AG04449 (cell line): ENCODE data around the gene FFAR4.

Experiments
- CTCF ChIA-PET: fragments of 350-600 bp; formaldehyde crosslinking; extraction: SDS; loops from one replicate; lab custom pipeline; 2021; ENCODE audit warnings: antibody characterized with exemption; lab: Yijun Ruan, JAX
- POLR2A ChIA-PET: fragments of 400-600, 350-600 bp; formaldehyde crosslinking; extraction: SDS; loops from one replicate; lab custom pipeline; 2020; ENCODE audit warnings: antibody characterized with exemption, inconsistent platforms; lab: Yijun Ruan, JAX
- DNase-seq: peaks from one replicate; pipeline ENCODE4 v3.0.0-alpha.2; 2010; ENCODE audit warnings: low read depth, low spot score
- H3K4me3 ChIP-seq: 2 replicates; pipeline ENCODE4 v1.5.1; 2011; ENCODE audit warnings: low read depth, mild to moderate bottlenecking, control low read depth, low read length
- TF ChIP-seq, protein P1 (sequence below): IDR thresholded peaks from one replicate; pipeline ENCODE4 v1.5.1; 2011; ENCODE audit warnings: mild to moderate bottlenecking, moderate library complexity, low read length, control low read depth, inconsistent platforms; ENCODE audit not compliant: insufficient read depth; ENCODE audit errors: missing control alignments

FFAR4 gene

DNA sequence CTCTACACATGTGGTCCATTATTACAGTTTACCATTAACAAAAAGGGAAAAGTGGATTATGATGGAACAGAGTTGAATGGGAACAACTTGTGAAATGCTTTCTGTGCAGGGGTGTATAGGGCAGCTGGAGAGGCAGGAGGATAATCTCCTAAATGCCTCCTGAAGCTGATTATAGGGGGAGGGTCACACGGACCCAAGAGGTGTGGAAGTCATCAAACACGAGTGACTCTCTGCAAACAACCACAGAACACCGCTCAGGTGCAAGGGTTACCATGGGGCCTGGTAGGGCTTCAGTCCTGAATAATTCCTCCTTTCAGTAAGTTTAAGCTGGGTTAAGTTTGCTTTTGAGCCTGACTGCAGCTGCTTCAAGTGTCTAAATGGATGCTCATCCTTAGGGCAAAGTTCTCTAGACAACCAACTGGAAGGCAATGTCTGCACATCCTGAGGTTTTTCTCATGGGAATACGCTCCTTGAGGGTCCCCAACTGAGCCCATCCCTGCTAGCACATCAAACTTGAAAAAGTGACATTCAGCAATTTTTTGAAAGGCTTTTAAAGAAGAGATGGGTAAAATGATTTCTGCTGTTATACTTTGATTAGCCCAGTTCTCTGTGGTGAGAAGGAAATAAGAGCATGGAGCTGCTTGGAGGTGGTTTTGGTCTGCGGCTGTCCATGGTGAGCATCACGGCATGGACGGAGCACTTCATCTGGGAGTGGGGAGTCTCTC lies 47.8 kb downstream of the FFAR4 start:
- ChIA-PET CTCF (no interaction called here), POLR2A (no interaction called here)
- TF ChIP-seq, protein P1, sequence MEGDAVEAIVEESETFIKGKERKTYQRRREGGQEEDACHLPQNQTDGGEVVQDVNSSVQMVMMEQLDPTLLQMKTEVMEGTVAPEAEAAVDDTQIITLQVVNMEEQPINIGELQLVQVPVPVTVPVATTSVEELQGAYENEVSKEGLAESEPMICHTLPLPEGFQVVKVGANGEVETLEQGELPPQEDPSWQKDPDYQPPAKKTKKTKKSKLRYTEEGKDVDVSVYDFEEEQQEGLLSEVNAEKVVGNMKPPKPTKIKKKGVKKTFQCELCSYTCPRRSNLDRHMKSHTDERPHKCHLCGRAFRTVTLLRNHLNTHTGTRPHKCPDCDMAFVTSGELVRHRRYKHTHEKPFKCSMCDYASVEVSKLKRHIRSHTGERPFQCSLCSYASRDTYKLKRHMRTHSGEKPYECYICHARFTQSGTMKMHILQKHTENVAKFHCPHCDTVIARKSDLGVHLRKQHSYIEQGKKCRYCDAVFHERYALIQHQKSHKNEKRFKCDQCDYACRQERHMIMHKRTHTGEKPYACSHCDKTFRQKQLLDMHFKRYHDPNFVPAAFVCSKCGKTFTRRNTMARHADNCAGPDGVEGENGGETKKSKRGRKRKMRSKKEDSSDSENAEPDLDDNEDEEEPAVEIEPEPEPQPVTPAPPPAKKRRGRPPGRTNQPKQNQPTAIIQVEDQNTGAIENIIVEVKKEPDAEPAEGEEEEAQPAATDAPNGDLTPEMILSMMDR, result no peak
- DNase-seq, result no peak
- H3K4me3 ChIP-seq, result no peak overlapping the region

DNA sequence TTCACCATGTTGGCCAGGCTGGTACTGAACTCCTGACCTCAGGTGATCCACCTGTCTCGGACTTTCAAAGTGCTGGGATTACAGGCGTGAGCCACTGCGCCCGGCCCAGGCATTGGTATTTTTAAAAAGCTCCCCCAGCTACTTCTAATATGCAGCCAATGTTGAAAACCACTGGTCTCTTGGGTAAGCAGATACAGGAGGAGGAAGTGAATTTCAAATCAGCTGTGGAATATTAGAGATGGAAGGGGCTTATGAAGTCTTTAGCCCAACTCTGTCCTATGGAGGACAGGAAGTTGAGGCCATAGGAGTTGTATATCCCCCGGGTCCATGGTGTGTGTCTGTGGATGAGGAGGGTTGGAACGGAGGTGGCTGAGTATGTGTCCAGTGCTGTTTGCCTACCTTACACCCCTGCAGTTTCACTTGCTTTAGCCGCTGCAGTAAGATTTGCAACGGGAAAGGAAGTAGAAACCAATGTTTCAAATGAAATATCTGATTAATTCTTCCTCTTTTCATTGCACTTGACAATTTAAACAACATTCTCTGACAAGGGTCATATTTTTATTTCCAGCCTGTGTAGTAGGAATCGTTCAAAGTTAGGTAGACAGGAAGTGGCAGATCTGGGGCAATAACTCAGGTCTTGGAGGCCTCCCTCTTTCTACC lies 49.2 kb downstream of the FFAR4 start:
- TF ChIP-seq, protein P1, result no peak
- POLR2A ChIA-PET, result no interaction called here
- H3K4me3 ChIP-seq, result no peak overlapping the region
- no peak for DNase-seq
- CTCF ChIA-PET, result interaction anchor here (0.6 to 0.8 kb wide), 2 partner anchors 61 to 1030 kb away, joined by 3 read pairs; no protein-coding TSS in a partner anchor

DNA sequence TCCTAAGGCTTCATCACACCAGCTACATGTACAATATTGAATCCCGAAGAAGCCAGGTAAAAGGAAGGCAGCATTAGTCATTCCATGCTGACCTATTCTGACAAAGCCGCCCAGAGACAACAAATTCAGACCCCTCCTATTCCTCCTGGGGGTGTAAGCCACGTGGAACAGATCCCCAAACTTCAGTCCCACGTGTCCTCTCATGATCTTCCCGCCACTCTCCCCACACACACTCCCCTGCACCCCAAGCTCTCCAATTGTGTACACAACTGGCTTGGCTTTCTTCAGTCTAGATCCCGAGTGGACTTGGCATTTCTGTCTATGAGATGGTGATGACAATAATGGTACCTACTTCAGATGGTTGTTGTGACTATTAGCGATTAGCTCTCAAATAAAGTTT lies 54.5 kb downstream of the FFAR4 start:
- H3K4me3 ChIP-seq, result no peak overlapping the region
- ChIA-PET POLR2A (no interaction called here), CTCF (no interaction called here)
- TF ChIP-seq, protein P1, result no peak
- DNase-seq, result no peak

- no peak overlapping the region for H3K4me3 ChIP-seq
- TF ChIP-seq, protein P1, result no peak
- ChIA-PET POLR2A (no interaction called here), CTCF (no interaction called here)
- no peak for DNase-seq
Observed at GRCh38 chr10:93622942-93623341, 56.5 kb downstream of the FFAR4 start.

GRCh38 chr10:93628858-93629257 lies 62.4 kb downstream of the FFAR4 start:
- CTCF ChIA-PET, result no interaction called here
- DNase-seq, result no peak
- H3K4me3 ChIP-seq, result no peak overlapping the region
- POLR2A ChIA-PET, result no interaction called here
- TF ChIP-seq, protein P1, result no peak

DNA sequence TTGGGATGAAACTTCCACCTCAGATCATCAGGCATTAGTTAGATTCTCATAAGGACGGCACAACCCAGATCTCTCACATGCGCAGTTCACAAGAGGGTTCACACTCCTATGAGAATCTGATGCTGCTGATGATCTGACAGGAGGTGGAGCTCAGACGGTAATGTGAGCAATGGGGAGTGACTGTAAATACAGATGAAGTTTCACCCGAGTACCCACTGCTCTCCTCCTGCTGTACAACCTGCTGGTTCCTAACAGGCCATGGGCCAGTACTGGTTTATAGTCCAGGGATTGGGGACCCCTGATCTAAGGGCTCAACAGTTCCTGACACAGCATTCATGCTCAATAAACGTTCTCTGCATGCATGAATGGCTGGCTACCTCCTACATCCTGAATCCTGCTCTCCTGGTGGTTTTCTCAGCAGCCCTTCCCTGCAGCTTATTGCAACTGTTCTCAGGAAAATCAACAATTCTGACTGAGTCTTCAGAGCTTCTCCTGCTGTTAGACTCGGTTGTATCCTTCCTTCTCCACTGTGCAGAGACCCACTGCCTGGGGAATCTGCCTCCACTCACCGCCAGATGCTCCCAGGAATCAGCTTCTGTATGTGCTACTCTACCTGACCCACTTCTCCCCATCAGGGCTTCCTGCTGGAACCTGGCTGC lies 63.3 kb downstream of the FFAR4 start:
- CTCF ChIA-PET, result no interaction called here
- H3K4me3 ChIP-seq, result no peak overlapping the region
- no peak for DNase-seq
- TF ChIP-seq, protein P1, result no peak
- POLR2A ChIA-PET, result no interaction called here
